Caco-2 (cell line): ENCODE data around the gene DENND10. TPM values are rescaled to one million over a fixed set of nuclear protein-coding genes. Genes with fewer than 3 reads are reported as not detected.
A peak's percentile ranks its signal among the peaks of the same experiment; 100 is the strongest.
"Not testable (repeated sequence)": the region's sequence is repeated elsewhere in the genome, so short reads cannot be mapped to it uniquely, and the experiment has no call there.

Experiments
- BruUV-seq: library from RNA; stranded (reverse); fragments of 400-500 nt; replicated peaks from 2 replicates; lab custom pipeline; 2021; lab: Mats Ljungman, UMichigan
- CTCF ChIA-PET: fragments of 300-600 bp; sonication (Branson Sonifier 250); formaldehyde crosslinking; loops from one replicate; lab custom pipeline; 2022; ENCODE audit warnings: antibody characterized with exemption; lab: Charles Lee
- POLR2A ChIA-PET: fragments of 300-600 bp; sonication (Branson Sonifier 250); formaldehyde crosslinking; loops from one replicate; lab custom pipeline; 2022; ENCODE audit warnings: antibody characterized with exemption; lab: Charles Lee
- DNase-seq, 2 experiments: peaks; one replicate each; pipeline versions ENCODE4 v3.0.0 to v3.0.0-alpha.2; 2020 to 2022
- H3K27me3 ChIP-seq: replicated peaks from 2 replicates; pipeline ENCODE4 v1.6.0; 2011; ENCODE audit warnings: low read length; ENCODE audit not compliant: control insufficient read depth, insufficient read depth
- H3K36me3 ChIP-seq: 2 replicates; pipeline ENCODE4 v1.5.1; 2011; ENCODE audit warnings: low read length; ENCODE audit not compliant: control insufficient read depth, insufficient read depth
- H3K4me1 ChIP-seq: fragments of 250-450 bp; sonication (Bioruptor Pico); 2 replicates; pipeline ENCODE4 v1.5.1; 2020; ENCODE audit warnings: mild to moderate bottlenecking
- H3K4me3 ChIP-seq: 2 replicates; pipeline ENCODE4 v1.5.1; 2011; ENCODE audit warnings: low read depth, mild to moderate bottlenecking, control low read depth, low read length
- H3K9me3 ChIP-seq: fragments of 250-450 bp; sonication (Bioruptor Pico); 2 replicates; pipeline ENCODE4 v1.5.1; 2020; ENCODE audit warnings: mild to moderate bottlenecking, moderate library complexity
- H3K27ac Mint-ChIP-seq: one replicate; pipeline ENCODE4 v1.8.0; 2022; ENCODE audit warnings: mixed read lengths; ENCODE audit not compliant: unreplicated experiment
- H3K27me3 Mint-ChIP-seq: one replicate; pipeline ENCODE4 v1.8.0; 2022; ENCODE audit warnings: mixed read lengths; ENCODE audit not compliant: insufficient read depth, unreplicated experiment
- H3K36me3 Mint-ChIP-seq: one replicate; pipeline ENCODE4 v1.8.0; 2022; ENCODE audit warnings: mild to moderate bottlenecking, mixed read lengths; ENCODE audit not compliant: insufficient read depth, unreplicated experiment
- H3K4me1 Mint-ChIP-seq: one replicate; pipeline ENCODE4 v1.8.0; 2022; ENCODE audit warnings: low read depth, mixed read lengths; ENCODE audit not compliant: unreplicated experiment
- H3K4me3 Mint-ChIP-seq: one replicate; pipeline ENCODE4 v1.8.0; 2022; ENCODE audit warnings: mild to moderate bottlenecking, moderate library complexity, mixed read lengths; ENCODE audit not compliant: unreplicated experiment
- H3K9me3 Mint-ChIP-seq: one replicate; pipeline ENCODE4 v1.8.0; 2022; ENCODE audit warnings: mixed read lengths; ENCODE audit not compliant: unreplicated experiment
- CTCF ChIP-seq, 2 experiments: fragments of 200-600 bp in 1 of 2; IDR thresholded peaks; 1 replicate in 1 of 2; 2 replicates in 1 of 2; pipeline versions ENCODE4 v1.5.1 to v1.8.0; 2011 to 2022; ENCODE audit warnings: antibody characterized with exemption in 1 of 2, control low read depth in 1 of 2, inconsistent platforms in 1 of 2, low read depth in 1 of 2, low read length in 1 of 2, mild to moderate bottlenecking in 1 of 2, moderate library complexity in 1 of 2; ENCODE audit not compliant: insufficient read depth in 1 of 2, severe bottlenecking in 1 of 2, unreplicated experiment in 1 of 2
- intact Hi-C: fragments of 100-400 bp; cut with micrococcal nuclease; formaldehyde crosslinking; loops from one replicate; pipeline ENCODE4 v1.10.0; 2022; ENCODE audit not compliant: unreplicated experiment
- total RNA-seq: library from RNA; stranded (reverse); gene quantifications from 2 replicates; pipeline ENCODE4 v1.2.3, GENCODE V29; 2022

DENND10 gene
- total RNA-seq, 1 experiment from 2014 or later = 80.8 TPM

- Histone ChIP-seq H3K4me1 (peaks cover 7% of the 10 kb centered on the region; the same call in 1 of the 2 replicates), H3K27me3 (no peaks in the 10 kb centered on the region), H3K9me3 (no peaks in the 10 kb centered on the region), H3K4me3 (no peak overlapping the region), H3K36me3 (peaks cover 3% of the 10 kb centered on the region)
- no peak overlapping the region for H3K4me3 Mint-ChIP-seq
- intact Hi-C loops = no loop called here
- no peak for TF ChIP-seq CTCF (IDR thresholded peaks at IDR 0.05; ENCODE audit: insufficient read depth in 1 of 2, low read depth in 1 of 2, low read length in 1 of 2, severe bottlenecking in 1 of 2, unreplicated experiment in 1 of 2)
- ChIA-PET POLR2A (no interaction called here), CTCF (no interaction called here)
- no peaks in the 10 kb centered on the region for H3K27me3 Mint-ChIP-seq
- no peak overlapping the region for H3K27ac Mint-ChIP-seq
- H3K9me3 Mint-ChIP-seq = no peaks in the 10 kb centered on the region
- no peak for DNase-seq
- peaks cover 7% of the 10 kb centered on the region for H3K4me1 Mint-ChIP-seq
- H3K36me3 Mint-ChIP-seq = peaks cover 62% of the 10 kb centered on the region
- no TSS peak for BruUV-seq
Measured at GRCh38 chr10:119136084-119136483, 32.2 kb downstream of the DENND10 start.

GRCh38 chr10:119137878-119138277 is 34.0 kb downstream of the DENND10 start:
- H3K9me3 Mint-ChIP-seq, H3K27me3 ChIP-seq, H3K4me1 ChIP-seq, H3K4me3 ChIP-seq, H3K9me3 ChIP-seq, BruUV-seq, POLR2A ChIA-PET, H3K4me3 Mint-ChIP-seq, H3K4me1 Mint-ChIP-seq, H3K27me3 Mint-ChIP-seq, DNase-seq, H3K36me3 ChIP-seq, H3K27ac Mint-ChIP-seq: not testable (repeated sequence)
- TF ChIP-seq CTCF (IDR thresholded peaks at IDR 0.05; ENCODE audit: insufficient read depth in 1 of 2, low read depth in 1 of 2, low read length in 1 of 2, severe bottlenecking in 1 of 2, unreplicated experiment in 1 of 2) = peak in 1 of 2 experiments; percentile 4
- CTCF ChIA-PET = interaction anchor here (0.7 kb wide), 1 partner anchor 24 kb away, joined by 13 read pairs; no protein-coding TSS in a partner anchor
- intact Hi-C loops = loop anchor here (2.0 kb wide), 1 partner anchor 61 kb away; no protein-coding TSS in a partner anchor
- H3K36me3 Mint-ChIP-seq = peaks cover 48% of the 10 kb centered on the region

GRCh38 chr10:119138346-119139306 is 34.7 kb downstream of the DENND10 start:
- TF ChIP-seq CTCF (IDR thresholded peaks at IDR 0.05; ENCODE audit: insufficient read depth in 1 of 2, low read depth in 1 of 2, low read length in 1 of 2, severe bottlenecking in 1 of 2, unreplicated experiment in 1 of 2) = no peak
- ChIA-PET CTCF (interaction anchor here (0.6 to 0.7 kb wide), 2 partner anchors 25 to 61 kb away, joined by 3 to 13 read pairs; no protein-coding TSS in a partner anchor), POLR2A (interaction anchor here (0.6 kb wide), 2 partner anchors 85 to 107 kb away, joined by 7 to 8 read pairs; no protein-coding TSS in a partner anchor)
- Histone ChIP-seq H3K4me3 (no peak overlapping the region), H3K4me1 (no peaks in the 10 kb centered on the region), H3K27me3 (no peaks in the 10 kb centered on the region), H3K36me3 (peaks cover under 1% of the 10 kb centered on the region), H3K9me3 (no peaks in the 10 kb centered on the region)
- H3K4me1 Mint-ChIP-seq = peaks cover 5% of the 10 kb centered on the region
- H3K36me3 Mint-ChIP-seq = peaks cover 54% of the 10 kb centered on the region
- H3K27me3 Mint-ChIP-seq = no peaks in the 10 kb centered on the region
- intact Hi-C loops = loop anchor here (2.0 kb wide), 1 partner anchor 60 kb away; no protein-coding TSS in a partner anchor
- no peak for DNase-seq
- H3K9me3 Mint-ChIP-seq = no peaks in the 10 kb centered on the region
- BruUV-seq = no TSS peak
- H3K4me3 Mint-ChIP-seq = no peak overlapping the region
- peak overlapping the region; percentile 37 for H3K27ac Mint-ChIP-seq
